ENCODE measurements around the gene PRDX5. TPM values are rescaled to one million over a fixed set of nuclear protein-coding genes. Genes with fewer than 3 reads are reported as not detected.

Gene PRDX5
- total and polyA plus RNA-seq, 8 donors, result 9.3 to 725 (median 245) TPM

DNA sequence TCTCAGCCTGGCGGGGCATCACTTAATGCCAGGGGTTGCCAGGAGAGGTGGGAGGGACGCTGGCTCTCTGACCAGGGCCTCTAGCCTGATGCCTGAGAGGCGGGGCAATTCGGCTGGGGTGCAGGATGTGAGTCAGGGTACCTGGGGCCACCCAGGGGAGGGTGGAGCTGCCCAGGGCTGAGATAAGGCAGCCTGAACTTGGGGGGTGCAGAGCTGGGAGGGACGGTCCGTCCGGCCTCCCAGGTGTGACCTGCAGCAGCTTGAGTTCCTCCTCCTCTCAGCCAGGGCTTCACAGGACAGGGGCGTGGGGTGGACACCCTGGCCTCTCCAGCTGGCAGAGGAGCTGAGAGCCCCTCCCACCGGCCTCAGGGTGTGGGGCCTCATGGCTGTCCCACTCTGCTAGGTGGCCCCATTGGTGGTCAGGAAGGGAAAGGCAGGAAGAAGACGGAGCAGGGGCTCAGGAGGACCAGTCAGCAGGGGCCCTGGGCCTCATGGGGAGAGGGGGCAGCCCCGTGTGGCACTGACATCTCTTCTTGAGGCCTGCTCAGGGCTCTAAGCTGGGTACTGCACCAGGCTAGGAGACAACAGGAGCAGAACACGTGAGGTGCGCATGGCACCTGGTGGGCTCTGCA is 40.1 kb downstream of the PRDX5 start:
- WGBS, 5 donors, result 33 to 66% (median 45%) methylated on average over 8 to 13 of the region's 13 CpGs
- peak overlapping the region; percentile 77 to 95 (median 88) for H3K4me3 ChIP-seq
- TF ChIP-seq EP300 (IDR thresholded peaks at IDR 0.05), result no peak
- peak in 2 of 3 donors; percentile 49 to 50 for TF ChIP-seq POLR2AphosphoS5 (IDR thresholded peaks at IDR 0.05)
- peak; percentile 69 to 87 for DNase-seq
- H3K9me3 ChIP-seq, result no peaks in the 10 kb centered on the region
- peak overlapping the region; percentile 87 to 94 (median 91) for H3K27ac ChIP-seq
- H3K36me3 ChIP-seq, result peaks cover 25 to 29% (median 27%) of the 10 kb centered on the region in 4 donors
- no peaks in the 10 kb centered on the region for H3K27me3 ChIP-seq
- intact Hi-C loops (cut with DNase I; ENCODE audit: low total_unique reads), result no loop called here
- peaks cover 40 to 70% (median 51%) of the 10 kb centered on the region in 4 donors for H3K4me1 ChIP-seq

DNA sequence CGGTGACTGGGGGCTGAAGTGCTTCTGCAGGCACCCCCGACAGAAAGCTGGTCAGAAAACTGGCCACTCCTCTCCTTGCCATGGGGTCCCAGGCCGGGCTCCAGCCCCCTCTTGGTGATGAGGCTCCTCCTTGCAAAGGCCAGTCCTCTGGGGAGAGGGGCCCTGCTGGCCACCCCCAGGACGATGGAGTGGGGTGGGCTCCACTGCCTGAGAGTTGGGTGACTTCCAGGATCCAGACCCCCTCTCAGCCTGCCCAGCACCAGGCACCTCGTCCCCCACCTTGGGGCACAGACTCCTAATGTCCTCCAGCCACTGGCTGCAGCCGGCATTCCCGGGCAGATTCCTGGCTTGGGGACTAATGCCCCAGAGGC is 40.6 kb downstream of the PRDX5 start:
- 13 to 46% (median 23%) methylated on average over 4 to 7 of the region's 7 CpGs for WGBS, 5 donors
- Histone ChIP-seq H3K36me3 (peaks cover 27 to 34% (median 32%) of the 10 kb centered on the region in 4 donors), H3K9me3 (no peaks in the 10 kb centered on the region), H3K4me3 (peak overlapping the region; percentile 77 to 95 (median 88)), H3K27ac (peak overlapping the region; percentile 87 to 94 (median 91)), H3K27me3 (no peaks in the 10 kb centered on the region), H3K4me1 (peaks cover 40 to 70% (median 51%) of the 10 kb centered on the region in 4 donors)
- intact Hi-C loops (cut with DNase I; ENCODE audit: low total_unique reads), result no loop called here
- DNase-seq, result no peak
- TF ChIP-seq POLR2AphosphoS5 (IDR thresholded peaks at IDR 0.05) (no peak), POLR2A (IDR thresholded peaks at IDR 0.05) (no peak), EP300 (IDR thresholded peaks at IDR 0.05) (no peak)
- TF ChIP-seq, protein P1, sequence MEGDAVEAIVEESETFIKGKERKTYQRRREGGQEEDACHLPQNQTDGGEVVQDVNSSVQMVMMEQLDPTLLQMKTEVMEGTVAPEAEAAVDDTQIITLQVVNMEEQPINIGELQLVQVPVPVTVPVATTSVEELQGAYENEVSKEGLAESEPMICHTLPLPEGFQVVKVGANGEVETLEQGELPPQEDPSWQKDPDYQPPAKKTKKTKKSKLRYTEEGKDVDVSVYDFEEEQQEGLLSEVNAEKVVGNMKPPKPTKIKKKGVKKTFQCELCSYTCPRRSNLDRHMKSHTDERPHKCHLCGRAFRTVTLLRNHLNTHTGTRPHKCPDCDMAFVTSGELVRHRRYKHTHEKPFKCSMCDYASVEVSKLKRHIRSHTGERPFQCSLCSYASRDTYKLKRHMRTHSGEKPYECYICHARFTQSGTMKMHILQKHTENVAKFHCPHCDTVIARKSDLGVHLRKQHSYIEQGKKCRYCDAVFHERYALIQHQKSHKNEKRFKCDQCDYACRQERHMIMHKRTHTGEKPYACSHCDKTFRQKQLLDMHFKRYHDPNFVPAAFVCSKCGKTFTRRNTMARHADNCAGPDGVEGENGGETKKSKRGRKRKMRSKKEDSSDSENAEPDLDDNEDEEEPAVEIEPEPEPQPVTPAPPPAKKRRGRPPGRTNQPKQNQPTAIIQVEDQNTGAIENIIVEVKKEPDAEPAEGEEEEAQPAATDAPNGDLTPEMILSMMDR (IDR thresholded peaks at IDR 0.05), result no peak

GRCh38 chr11:64358907-64359711 is 41.2 kb downstream of the PRDX5 start, which contains the start of gene RPS6KA4:
Gene RPS6KA4 (plus strand): TSS chr11:64359162. CDS start chr11:64359236, 74 bp downstream.
- Histone ChIP-seq H3K9me3 (no peaks in the 10 kb centered on the region), H3K27me3 (no peaks in the 10 kb centered on the region), H3K4me1 (peaks cover 40 to 67% (median 51%) of the 10 kb centered on the region in 4 donors), H3K27ac (peak within 1 kb of the TSS; percentile 87 to 94 (median 91)), H3K36me3 (peaks cover 33 to 39% (median 38%) of the 10 kb centered on the region in 4 donors), H3K4me3 (peak within 1 kb of the TSS; percentile 77 to 95 (median 88))
- intact Hi-C loops (cut with DNase I; ENCODE audit: low total_unique reads), result no loop called here
- TF ChIP-seq EP300 (IDR thresholded peaks at IDR 0.05), result no peak
- peak in 2 of 3 donors; percentile 32 to 38 for TF ChIP-seq POLR2AphosphoS5 (IDR thresholded peaks at IDR 0.05)
- no peak for TF ChIP-seq POLR2A (IDR thresholded peaks at IDR 0.05)
- DNase-seq, result peak; percentile 74 to 93
- WGBS, 5 donors, result 0 to 1% (median 0%) methylated on average over 19 to 69 of the region's 70 CpGs

DNA sequence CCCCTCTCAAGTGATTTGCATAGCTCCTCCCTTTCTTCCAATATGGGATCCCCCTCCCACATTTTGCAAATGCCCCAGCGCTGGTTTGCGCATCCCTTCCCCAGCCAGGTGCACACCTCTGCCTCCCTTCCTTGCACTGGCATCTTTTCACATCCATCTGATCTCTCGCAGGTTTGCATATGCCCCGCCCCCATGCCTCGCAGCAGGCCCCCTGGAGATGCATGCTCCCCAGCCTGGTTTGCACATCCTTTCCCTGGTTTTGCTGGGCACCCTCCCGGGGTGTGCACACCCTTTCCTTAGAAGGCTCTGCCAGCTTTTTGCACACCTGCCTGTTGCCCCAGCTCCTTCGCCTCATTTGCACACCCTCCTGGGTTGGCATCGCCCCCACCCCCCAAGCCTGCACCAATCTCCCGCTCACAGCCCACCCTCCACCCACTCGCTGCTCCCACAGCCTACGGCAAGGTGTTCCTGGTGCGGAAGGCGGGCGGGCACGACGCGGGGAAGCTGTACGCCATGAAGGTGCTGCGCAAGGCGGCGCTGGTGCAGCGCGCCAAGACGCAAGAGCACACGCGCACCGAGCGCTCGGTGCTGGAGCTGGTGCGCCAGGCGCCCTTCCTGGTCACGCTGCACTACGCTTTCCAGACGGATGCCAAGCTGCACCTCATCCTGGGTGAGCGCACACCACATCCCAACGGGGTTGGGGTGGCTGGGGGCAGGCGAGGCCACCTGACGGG is 42.0 kb downstream of the PRDX5 start:
- peak overlapping the region; percentile 77 to 95 (median 88) for H3K4me3 ChIP-seq
- H3K27me3 ChIP-seq, result no peaks in the 10 kb centered on the region
- DNase-seq, result peak; percentile 46 to 77
- peaks cover 39 to 59% (median 46%) of the 10 kb centered on the region in 4 donors for H3K4me1 ChIP-seq
- intact Hi-C loops (cut with DNase I; ENCODE audit: low total_unique reads), result no loop called here
- H3K9me3 ChIP-seq, result no peaks in the 10 kb centered on the region
- H3K36me3 ChIP-seq, result peaks cover 35 to 47% (median 46%) of the 10 kb centered on the region in 4 donors
- 10 to 49% (median 33%) methylated on average over 32 to 38 of the region's 38 CpGs for WGBS, 5 donors
- TF ChIP-seq POLR2AphosphoS5 (IDR thresholded peaks at IDR 0.05), result no peak
- TF ChIP-seq POLR2A (IDR thresholded peaks at IDR 0.05), result no peak
- TF ChIP-seq, protein P1 (IDR thresholded peaks at IDR 0.05), result no peak
- no peak for TF ChIP-seq EP300 (IDR thresholded peaks at IDR 0.05)
- peak overlapping the region in 4 of 5 donors; percentile 87 to 94 (median 91) for H3K27ac ChIP-seq

All from stomach (tissue), 9 donors.